H9 (cell line): ENCODE data around the gene OR8B12. TPM values are rescaled to one million over a fixed set of nuclear protein-coding genes. Genes with fewer than 3 reads are reported as not detected.

ENCODE experiments used
- DNase-seq: peaks from one replicate; pipeline ENCODE4 v3.0.0-alpha.2; 2017
- H2AFZ ChIP-seq: one replicate; pipeline ENCODE4 v1.6.1; 2013; ENCODE audit warnings: mild to moderate bottlenecking, low read length, control low read depth, moderate library complexity
- H2AK5ac ChIP-seq: 2 replicates; pipeline ENCODE4 v1.6.1; 2013; ENCODE audit warnings: low read length, control low read depth, mixed read lengths; ENCODE audit not compliant: insufficient read length
- H2BK120ac ChIP-seq: one replicate; pipeline ENCODE4 v1.6.1; 2013; ENCODE audit warnings: low read depth, mild to moderate bottlenecking, low read length, control low read depth, inconsistent platforms; ENCODE audit not compliant: poor library complexity, severe bottlenecking
- H2BK12ac ChIP-seq: 2 replicates; pipeline ENCODE4 v1.6.1; 2013; ENCODE audit warnings: low read length, control low read depth, mixed read lengths, low read depth; ENCODE audit not compliant: insufficient read length
- H2BK15ac ChIP-seq: 2 replicates; pipeline ENCODE4 v1.6.1; 2013; ENCODE audit warnings: low read depth, low read length, control low read depth
- H2BK20ac ChIP-seq: one replicate; pipeline ENCODE4 v1.6.1; 2013; ENCODE audit warnings: low read depth, mild to moderate bottlenecking, low read length, control low read depth, inconsistent platforms; ENCODE audit not compliant: poor library complexity, severe bottlenecking
- H2BK5ac ChIP-seq: 2 replicates; pipeline ENCODE4 v1.6.1; 2013; ENCODE audit warnings: low read length, control low read depth, mixed read lengths; ENCODE audit not compliant: insufficient read length
- H3K14ac ChIP-seq: 2 replicates; pipeline ENCODE4 v1.6.1; 2013; ENCODE audit warnings: low read length, control low read depth; ENCODE audit not compliant: insufficient read depth
- H3K18ac ChIP-seq: 2 replicates; pipeline ENCODE4 v1.6.1; 2013; ENCODE audit warnings: low read depth, mild to moderate bottlenecking, mixed read lengths, low read length, control low read depth; ENCODE audit not compliant: insufficient read length
- H3K23ac ChIP-seq: 2 replicates; pipeline ENCODE4 v1.6.1; 2013; ENCODE audit warnings: low read length, control low read depth, mixed read lengths, low read depth; ENCODE audit not compliant: insufficient read length
- H3K23me2 ChIP-seq: 2 replicates; pipeline ENCODE4 v1.6.1; 2013; ENCODE audit warnings: low read depth, mild to moderate bottlenecking, mixed read lengths, low read length, control low read depth; ENCODE audit not compliant: insufficient read length, poor library complexity, severe bottlenecking
- H3K27ac ChIP-seq: 2 replicates; pipeline ENCODE4 v1.5.1; 2013; ENCODE audit warnings: low read length, control low read depth, mixed read lengths, low read depth; ENCODE audit not compliant: insufficient read length
- H3K27me3 ChIP-seq: 2 replicates; pipeline ENCODE4 v1.6.1; 2013; ENCODE audit warnings: low read length, control low read depth, inconsistent platforms; ENCODE audit not compliant: insufficient read depth
- H3K4ac ChIP-seq: 2 replicates; pipeline ENCODE4 v1.6.1; 2013; ENCODE audit warnings: low read depth, mild to moderate bottlenecking, control low read depth, inconsistent platforms, low read length, moderate library complexity
- H3K4me1 ChIP-seq: 2 replicates; pipeline ENCODE4 v1.6.1; 2013; ENCODE audit warnings: low read length, control low read depth, inconsistent platforms; ENCODE audit not compliant: insufficient read depth
- H3K4me2 ChIP-seq: 2 replicates; pipeline ENCODE4 v1.6.1; 2013; ENCODE audit warnings: low read length, control low read depth, mixed read lengths; ENCODE audit not compliant: insufficient read length, insufficient read depth
- H3K56ac ChIP-seq: 2 replicates; pipeline ENCODE4 v1.6.1; 2013; ENCODE audit warnings: low read depth, mild to moderate bottlenecking, mixed read lengths, low read length, control low read depth; ENCODE audit not compliant: insufficient read length
- H3K79me1 ChIP-seq: 2 replicates; pipeline ENCODE4 v1.6.1; 2013; ENCODE audit warnings: low read depth, mild to moderate bottlenecking, moderate library complexity, low read length, control low read depth, inconsistent platforms; ENCODE audit not compliant: insufficient read depth, poor library complexity, severe bottlenecking
- H3K79me2 ChIP-seq: 2 replicates; pipeline ENCODE4 v1.6.1; 2013; ENCODE audit warnings: low read length, control low read depth, inconsistent platforms; ENCODE audit not compliant: insufficient read depth
- H3K9ac ChIP-seq: 2 replicates; pipeline ENCODE4 v1.6.1; 2013; ENCODE audit warnings: low read length, control low read depth, mixed read lengths; ENCODE audit not compliant: insufficient read length; ENCODE audit errors: extremely low read depth
- H3K9me3 ChIP-seq: one replicate; pipeline ENCODE4 v1.6.1; 2013; ENCODE audit warnings: low read depth, low read length, inconsistent platforms; ENCODE audit not compliant: control insufficient read depth
- H3T11ph ChIP-seq: one replicate; pipeline ENCODE4 v1.6.1; 2013; ENCODE audit warnings: mild to moderate bottlenecking, low read length, control low read depth, inconsistent platforms
- H4K20me1 ChIP-seq: one replicate; pipeline ENCODE4 v1.6.1; 2013; ENCODE audit not compliant: control insufficient read depth, insufficient read length, insufficient read depth
- H4K5ac ChIP-seq: 2 replicates; pipeline ENCODE4 v1.6.1; 2013; ENCODE audit warnings: low read depth, mild to moderate bottlenecking, mixed read lengths, low read length, control low read depth; ENCODE audit not compliant: insufficient read length
- H4K8ac ChIP-seq: replicated peaks from 2 replicates; pipeline ENCODE4 v1.6.1; 2013; ENCODE audit warnings: low read length, control low read depth, mixed read lengths, low read depth; ENCODE audit not compliant: insufficient read length
- H4K91ac ChIP-seq: 2 replicates; pipeline ENCODE4 v1.6.1; 2013; ENCODE audit warnings: low read depth, mild to moderate bottlenecking, moderate library complexity, mixed read lengths, low read length, control low read depth; ENCODE audit not compliant: insufficient read length
- H3K27ac Mint-ChIP-seq, 3 experiments: 2 replicates in 2 of 3; 3 replicates in 1 of 3; pipeline ENCODE4 v1.8.0; 2020 to 2021; ENCODE audit warnings: mixed read lengths in 3 of 3, mild to moderate bottlenecking in 1 of 3, moderate library complexity in 1 of 3
- H3K27me3 Mint-ChIP-seq: 2 replicates; pipeline ENCODE4 v1.8.0; 2021; ENCODE audit warnings: low read depth, mild to moderate bottlenecking, moderate library complexity, mixed read lengths
- H3K36me3 Mint-ChIP-seq, 3 experiments: 2 replicates in 2 of 3; 3 replicates in 1 of 3; pipeline ENCODE4 v1.8.0; 2020 to 2021; ENCODE audit warnings: low read depth in 3 of 3, mixed read lengths in 3 of 3; ENCODE audit not compliant: insufficient read depth in 1 of 3
- H3K4me1 Mint-ChIP-seq, 2 experiments: 2 replicates each; pipeline ENCODE4 v1.8.0; 2020; ENCODE audit warnings: mixed read lengths in 2 of 2
- H3K4me3 Mint-ChIP-seq, 2 experiments: 2 replicates in 1 of 2; 3 replicates in 1 of 2; pipeline ENCODE4 v1.8.0; 2020 to 2021; ENCODE audit warnings: mild to moderate bottlenecking in 2 of 2, mixed read lengths in 2 of 2, moderate library complexity in 1 of 2
- H3K9me3 Mint-ChIP-seq, 2 experiments: 2 replicates in 1 of 2; 3 replicates in 1 of 2; pipeline ENCODE4 v1.8.0; 2020; ENCODE audit warnings: mild to moderate bottlenecking in 2 of 2, mixed read lengths in 2 of 2, moderate library complexity in 1 of 2
- WGBS: extraction: QIAGEN DNeasy Blood & Tissue Kit; methylation state at CpG from one replicate; pipeline ENCODE4 v1.1.7; 2013; ENCODE audit warnings: missing lambda C conversion rate, low lambda C conversion rate, mixed read lengths; ENCODE audit not compliant: insufficient read length; ENCODE audit errors: extremely low coverage; 5-methylcytosine and 5-hydroxymethylcytosine counted together
- total RNA-seq: library from RNA; stranded (reverse); gene quantifications from 2 replicates; pipeline ENCODE4 v1.2.1, GENCODE V29; 2021
- TF ChIP-seq, protein P1 (sequence below): fragments of 200-600 bp; sonication (generic); conservative IDR thresholded peaks from 3 replicates; pipeline ENCODE4 v1.8.0; 2021; ENCODE audit warnings: antibody characterized with exemption, mild to moderate bottlenecking

The OR8B12 gene
- total RNA-seq, 1 experiment from 2014 or later = not detected

DNA sequence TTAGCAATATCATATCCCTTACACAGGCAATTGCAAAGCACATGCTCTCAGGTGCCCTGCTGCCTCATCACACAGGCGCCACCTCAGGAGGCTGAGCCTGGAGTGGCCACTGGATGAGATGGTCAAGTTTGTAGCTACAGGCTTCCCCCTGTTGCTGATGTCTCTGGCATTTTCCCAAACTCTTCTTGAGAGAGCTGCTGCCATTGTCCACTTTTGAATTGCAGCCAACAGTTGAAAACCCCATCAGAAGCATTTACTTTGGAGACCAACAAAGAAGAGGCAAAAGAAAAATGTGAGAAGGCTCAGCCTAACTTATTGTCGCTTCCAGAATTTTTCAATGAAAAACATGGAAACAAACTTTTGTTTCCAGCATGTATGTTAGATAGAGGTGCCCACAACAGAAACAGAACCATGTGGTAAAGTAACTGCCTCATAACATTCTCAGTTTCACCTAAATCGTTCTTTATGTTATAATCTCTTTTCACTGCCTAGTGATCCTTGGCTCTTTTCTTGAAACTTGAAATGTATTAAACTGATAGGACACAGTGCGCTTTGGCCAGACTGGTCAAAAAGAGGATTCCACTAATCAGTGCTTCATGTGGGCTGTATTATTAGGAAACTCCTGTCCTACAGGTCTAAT is 50.3 kb downstream of the OR8B12 start:
- H3K27me3 ChIP-seq = no peaks in the 10 kb centered on the region
- H3T11ph ChIP-seq = no peak overlapping the region
- no peak overlapping the region for H2BK120ac ChIP-seq
- no peak overlapping the region for H3K18ac ChIP-seq
- no peak overlapping the region for H3K4me2 ChIP-seq
- H2BK20ac ChIP-seq = no peak overlapping the region
- no peaks in the 10 kb centered on the region for H3K36me3 Mint-ChIP-seq
- H4K5ac ChIP-seq = no peak overlapping the region
- H3K27me3 Mint-ChIP-seq = peaks cover 3% of the 10 kb centered on the region
- H4K20me1 ChIP-seq = no peaks in the 10 kb centered on the region
- H2BK15ac ChIP-seq = no peak overlapping the region
- no peak overlapping the region for H3K4ac ChIP-seq
- WGBS = no CpG with 5 or more reads among the region's 4 CpGs
- H3K56ac ChIP-seq = no peak overlapping the region
- no peak overlapping the region for H3K27ac Mint-ChIP-seq
- H3K9ac ChIP-seq = no peak overlapping the region
- no peak overlapping the region for H4K91ac ChIP-seq
- no peak overlapping the region for H3K4me3 Mint-ChIP-seq
- H3K79me1 ChIP-seq = no peaks in the 10 kb centered on the region
- H2AK5ac ChIP-seq = no peak overlapping the region
- H3K79me2 ChIP-seq = no peaks in the 10 kb centered on the region
- no peak overlapping the region for H3K23ac ChIP-seq
- no peak overlapping the region for H2BK12ac ChIP-seq
- no peak overlapping the region for H2AFZ ChIP-seq
- H4K8ac ChIP-seq = no peak overlapping the region
- no peaks in the 10 kb centered on the region for H3K4me1 ChIP-seq
- no peak overlapping the region for H3K14ac ChIP-seq
- TF ChIP-seq, protein P1, sequence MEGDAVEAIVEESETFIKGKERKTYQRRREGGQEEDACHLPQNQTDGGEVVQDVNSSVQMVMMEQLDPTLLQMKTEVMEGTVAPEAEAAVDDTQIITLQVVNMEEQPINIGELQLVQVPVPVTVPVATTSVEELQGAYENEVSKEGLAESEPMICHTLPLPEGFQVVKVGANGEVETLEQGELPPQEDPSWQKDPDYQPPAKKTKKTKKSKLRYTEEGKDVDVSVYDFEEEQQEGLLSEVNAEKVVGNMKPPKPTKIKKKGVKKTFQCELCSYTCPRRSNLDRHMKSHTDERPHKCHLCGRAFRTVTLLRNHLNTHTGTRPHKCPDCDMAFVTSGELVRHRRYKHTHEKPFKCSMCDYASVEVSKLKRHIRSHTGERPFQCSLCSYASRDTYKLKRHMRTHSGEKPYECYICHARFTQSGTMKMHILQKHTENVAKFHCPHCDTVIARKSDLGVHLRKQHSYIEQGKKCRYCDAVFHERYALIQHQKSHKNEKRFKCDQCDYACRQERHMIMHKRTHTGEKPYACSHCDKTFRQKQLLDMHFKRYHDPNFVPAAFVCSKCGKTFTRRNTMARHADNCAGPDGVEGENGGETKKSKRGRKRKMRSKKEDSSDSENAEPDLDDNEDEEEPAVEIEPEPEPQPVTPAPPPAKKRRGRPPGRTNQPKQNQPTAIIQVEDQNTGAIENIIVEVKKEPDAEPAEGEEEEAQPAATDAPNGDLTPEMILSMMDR = no peak
- no peaks in the 10 kb centered on the region for H3K23me2 ChIP-seq
- no peak overlapping the region for H2BK5ac ChIP-seq
- no peaks in the 10 kb centered on the region for H3K4me1 Mint-ChIP-seq
- DNase-seq = no peak
- no peak overlapping the region for H3K27ac ChIP-seq
- H3K9me3 ChIP-seq = no peaks in the 10 kb centered on the region
- H3K9me3 Mint-ChIP-seq = peaks cover 0 to 6% of the 10 kb centered on the region in 2 experiments; a peak in 3 of 5 replicates

Other genes with a start within 250 kb of the OR8B12 start
- gene OR8D1, start 229.7 kb downstream of the OR8B12 start, total RNA-seq = not detected in 2 replicates
- gene OR8D2, start 223.5 kb downstream of the OR8B12 start, total RNA-seq = not detected in 2 replicates
- not detected in 2 replicates for gene OR8B2, start 159.2 kb downstream of the OR8B12 start, total RNA-seq
- gene OR8B3, start 144.6 kb downstream of the OR8B12 start, total RNA-seq = not detected in 2 replicates
- not detected in 2 replicates for gene OR8B4, start 118.8 kb downstream of the OR8B12 start, total RNA-seq
- not detected in 2 replicates for gene OR8B8, start 98.0 kb downstream of the OR8B12 start, total RNA-seq
- gene OR8A1, start 26.3 kb upstream of the OR8B12 start, total RNA-seq = not detected in 2 replicates
- gene PANX3, start 67.8 kb upstream of the OR8B12 start, total RNA-seq = not detected in 2 replicates
- 23.9 and 25.8 TPM in 2 replicates for gene TBRG1, start 79.2 kb upstream of the OR8B12 start, total RNA-seq
- gene SIAE, start 130.1 kb upstream of the OR8B12 start, total RNA-seq = 4.7 and 5.6 TPM in 2 replicates
- 6.9 and 7.2 TPM in 2 replicates for gene SPA17, start 130.2 kb upstream of the OR8B12 start, total RNA-seq
- gene NRGN, start 196.3 kb upstream of the OR8B12 start, total RNA-seq = 6.4 and 7.0 TPM in 2 replicates
- not detected in 2 replicates for gene VSIG2, start 208.6 kb upstream of the OR8B12 start, total RNA-seq
- gene ESAM, start 218.6 kb upstream of the OR8B12 start, total RNA-seq = 0.33 and 0.92 TPM in 2 replicates